NCI-H1436 (cell line): ENCODE results near the gene CARD16.
"Not testable (repeated sequence)": the region's sequence is repeated elsewhere in the genome, so short reads cannot be mapped to it uniquely, and the experiment has no call there.

Experiments
- DNase-seq: peaks from one replicate; lab custom pipeline; 2025; lab: John Stamatoyannopoulos, UW

The CARD16 gene

GRCh38 chr11:105049481-105049880 lies 4.3 kb upstream of the CARD16 start:
- DNase-seq: no peak

DNA sequence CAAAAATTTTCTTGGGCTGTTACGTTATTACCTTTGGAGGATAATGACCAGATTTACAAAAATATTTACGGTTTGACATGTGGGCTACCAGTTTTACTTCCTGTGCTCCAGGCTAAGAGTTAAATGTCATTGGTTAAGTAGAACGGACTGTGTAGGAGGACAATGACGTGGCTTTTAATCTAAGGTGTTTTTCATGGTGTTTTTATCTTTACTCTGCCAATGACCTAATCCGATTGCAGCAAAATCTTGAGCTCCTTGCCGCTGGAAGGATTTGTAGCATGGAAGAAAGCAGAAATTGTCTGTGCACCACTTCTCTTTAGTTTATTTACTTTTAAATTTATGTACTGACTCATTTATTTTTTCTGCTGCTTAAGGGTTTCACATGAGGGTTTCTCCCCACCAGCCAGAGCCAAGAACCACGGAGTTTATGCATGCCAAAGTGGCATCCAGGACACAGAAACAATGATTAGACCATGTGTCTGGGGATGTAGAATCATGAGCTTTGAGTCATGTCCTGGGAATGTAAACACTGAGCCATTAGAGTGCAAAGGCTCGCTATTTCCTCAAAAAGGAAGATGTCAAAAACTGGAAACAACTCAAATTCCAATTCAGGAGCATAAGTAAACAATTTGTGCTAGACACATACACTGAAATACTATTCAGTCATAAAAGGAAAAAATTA lies 1.9 kb upstream of the CARD16 start:
- DNase-seq: no peak

- no peak for DNase-seq
Observed at GRCh38 chr11:105045676-105046296, 651 bp upstream of the CARD16 start.

DNA sequence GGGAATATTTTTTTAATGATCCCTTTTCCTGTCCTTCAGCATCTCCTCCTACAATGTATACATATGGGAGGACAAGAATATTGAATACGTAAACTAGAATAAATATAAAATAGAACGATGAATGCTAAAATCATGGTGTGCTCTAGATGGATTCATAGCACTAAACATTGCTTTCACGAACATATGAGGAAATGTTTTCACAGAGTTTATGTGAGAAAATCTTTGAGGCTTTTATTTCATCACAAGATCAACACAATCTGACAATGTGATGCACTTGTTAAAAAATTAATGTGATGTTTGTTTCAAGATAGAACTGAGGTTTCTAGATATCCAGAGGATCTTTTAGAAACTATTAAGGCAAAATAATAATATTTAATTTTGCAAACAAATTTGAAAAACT lies 3.0 kb downstream of the CARD16 start:
- DNase-seq: no peak

GRCh38 chr11:105040703-105041102 lies 4.4 kb downstream of the CARD16 start:
- DNase-seq: no peak

DNA sequence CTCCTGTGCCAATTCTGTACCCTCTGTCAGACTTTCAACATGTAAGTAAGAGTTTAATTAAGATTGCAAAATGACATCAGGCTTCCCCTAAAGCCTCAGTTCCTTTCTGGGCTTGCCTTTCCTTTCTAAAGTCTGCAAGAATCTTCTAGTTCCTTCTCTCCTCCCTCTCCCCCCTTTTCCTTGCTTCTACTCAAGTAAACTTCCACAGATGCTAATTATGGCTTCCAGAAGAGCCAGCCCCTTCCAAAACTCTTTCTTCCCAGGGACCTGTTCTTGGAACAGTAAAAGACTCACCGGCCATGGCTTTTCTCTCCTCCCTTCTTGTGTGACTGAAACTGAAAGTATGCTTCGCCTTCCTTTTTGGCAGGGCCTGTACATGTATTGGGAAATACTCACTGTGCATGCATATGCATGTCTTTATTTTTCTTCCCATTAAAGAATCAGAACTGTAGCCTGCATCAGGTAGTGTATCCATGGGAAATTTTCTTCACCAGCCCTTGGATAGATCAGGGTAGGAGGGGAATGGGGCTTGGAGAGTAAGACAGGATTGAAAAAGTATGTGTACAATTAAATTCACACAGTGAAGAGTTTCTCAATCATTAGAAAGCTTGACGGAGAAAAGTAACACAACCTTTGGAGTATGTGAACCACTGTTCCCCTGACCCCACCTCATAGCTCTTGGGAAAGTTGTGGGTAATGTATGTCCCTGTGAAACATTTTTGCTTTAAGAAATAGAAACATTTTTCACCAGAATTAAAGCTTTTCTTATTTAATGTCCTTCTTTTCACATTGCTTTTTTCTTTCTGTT lies 10.1 kb downstream of the CARD16 start, which contains the start of gene CASP1:
TSS of gene CASP1 (minus strand) at position 332 of the 808 bp plus-strand sequence. CDS start at position 301, 31 bp downstream.
- DNase-seq: no peak

DNA sequence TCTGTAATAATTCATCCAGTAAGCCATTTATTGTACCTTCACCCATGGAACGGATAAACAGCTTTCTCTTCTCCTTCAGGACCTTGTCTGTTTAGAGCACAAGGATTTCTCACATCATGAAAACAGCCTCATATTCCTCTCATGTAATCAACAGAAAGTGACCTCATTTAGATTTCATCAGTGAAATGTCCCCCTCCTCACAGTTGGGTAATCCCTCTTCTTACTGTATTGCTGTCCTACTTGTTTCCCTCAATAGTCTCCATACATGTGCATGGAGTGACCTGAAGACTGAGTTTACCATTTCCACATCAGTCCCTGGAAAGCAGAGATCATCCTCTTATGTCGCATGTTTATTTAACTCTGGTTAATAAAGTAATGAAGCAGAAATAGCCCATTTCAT lies 10.7 kb downstream of the CARD16 start:
- not testable (repeated sequence) for DNase-seq

- no peak for DNase-seq
Observed at GRCh38 chr11:105033781-105034180, 11.4 kb downstream of the CARD16 start.

DNA sequence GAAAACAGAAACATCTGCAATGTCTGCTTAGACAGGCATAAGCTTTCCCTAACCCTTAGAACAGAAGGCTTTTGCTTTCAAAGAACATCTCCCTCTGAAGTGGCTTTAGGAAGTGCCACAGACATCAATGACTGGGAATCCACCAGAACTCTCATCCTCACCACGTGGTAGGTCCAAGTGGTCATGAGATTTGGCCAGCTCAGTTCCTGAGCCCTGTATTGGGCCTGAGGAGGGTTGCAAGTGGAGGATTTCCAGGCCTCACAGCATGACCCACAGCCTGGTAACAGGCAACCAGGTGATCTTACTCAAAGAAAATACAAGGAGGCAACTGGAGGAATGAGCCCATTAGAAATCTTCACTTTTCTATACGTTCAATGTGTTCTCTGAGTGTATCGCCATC lies 11.8 kb downstream of the CARD16 start:
- no peak for DNase-seq

DNA sequence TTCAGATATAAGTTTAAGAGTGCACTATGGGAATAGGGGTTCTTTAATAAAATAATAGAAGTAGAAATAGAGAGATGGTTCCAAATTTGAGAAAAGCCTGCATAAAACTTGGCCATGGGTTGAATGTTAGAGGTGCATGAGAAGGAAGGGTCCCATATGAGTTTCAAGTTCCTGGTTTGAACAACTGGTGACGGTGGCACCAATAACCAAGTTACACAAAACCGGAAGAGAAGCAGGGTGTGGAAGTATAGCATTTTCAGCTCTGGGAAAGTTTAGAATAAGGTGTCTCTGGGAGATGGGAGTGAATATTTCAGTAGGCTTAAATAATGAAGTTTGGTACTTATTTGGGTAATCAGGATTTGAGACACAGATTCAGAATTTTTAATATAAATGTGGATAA lies 12.6 kb downstream of the CARD16 start:
- no peak for DNase-seq

DNA sequence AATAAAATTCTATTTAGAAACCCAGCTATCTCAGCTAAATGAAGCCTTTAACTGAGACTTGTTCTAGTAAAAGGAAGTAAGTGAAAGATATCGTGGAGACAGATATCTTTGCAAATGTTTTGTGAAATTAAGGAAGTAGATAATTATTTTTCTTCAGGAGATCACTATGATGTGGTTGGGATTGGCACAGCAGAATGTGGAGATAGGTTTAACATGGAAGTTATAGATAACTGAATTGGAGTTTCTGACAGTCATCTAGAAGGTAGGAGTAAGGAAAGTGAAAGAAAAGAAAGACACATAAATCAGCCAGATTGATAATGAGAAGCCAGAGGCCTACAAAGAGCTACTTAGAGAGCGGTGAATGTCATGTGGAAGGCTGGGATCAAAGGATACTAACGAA lies 17.5 kb downstream of the CARD16 start:
- DNase-seq: no peak

- no peak for DNase-seq
Observed at GRCh38 chr11:105024394-105024793, 20.7 kb downstream of the CARD16 start.

DNA sequence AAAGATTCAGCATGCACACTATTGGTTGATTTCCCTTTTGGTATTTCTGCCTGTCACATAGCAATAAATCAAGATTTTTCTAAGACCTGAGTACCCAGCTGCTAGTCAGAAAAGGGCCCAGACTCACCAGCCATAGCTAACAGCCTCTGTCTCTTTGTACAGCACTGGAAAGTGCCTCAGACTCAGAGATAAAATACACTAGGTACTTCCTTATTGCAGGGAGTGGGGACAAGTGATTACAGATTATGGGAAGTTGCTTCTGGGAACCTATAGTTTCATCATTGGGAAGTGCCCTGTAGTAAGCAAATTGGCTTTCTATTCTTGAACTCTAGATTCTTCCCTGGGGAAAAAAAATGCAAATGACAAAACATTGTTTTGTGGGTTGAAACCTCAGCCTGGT lies 22.1 kb downstream of the CARD16 start, which contains the start of gene CASP5:
TSS of gene CASP5 (minus strand) at position 166 of the 400 bp plus-strand sequence. CDS start at position 134, 32 bp downstream.
- no peak for DNase-seq

- no peak for DNase-seq
Observed at GRCh38 chr11:105022527-105022926, 22.6 kb downstream of the CARD16 start.

- no peak for DNase-seq
Observed at GRCh38 chr11:105007463-105007862, 37.7 kb downstream of the CARD16 start.

DNA sequence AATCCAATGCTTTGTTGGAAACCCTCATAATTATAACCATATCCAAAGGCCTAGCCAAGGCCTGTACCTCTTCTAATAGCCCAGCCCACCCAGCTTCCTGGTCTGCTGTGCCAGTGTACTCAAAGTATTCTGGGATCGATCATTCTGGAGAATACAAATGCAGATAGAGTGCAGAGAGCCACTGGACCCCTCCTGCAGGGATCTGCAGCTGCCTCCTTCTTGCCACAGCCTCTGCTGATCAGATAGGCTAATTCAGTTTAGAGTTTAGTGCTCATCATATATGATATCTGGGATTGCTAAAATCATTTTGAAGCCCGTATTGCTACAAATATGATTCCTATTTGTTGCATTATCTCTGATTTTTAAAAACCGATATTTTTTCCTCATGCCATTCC lies 39.7 kb downstream of the CARD16 start:
- DNase-seq: no peak

GRCh38 chr11:105004021-105004420 lies 41.1 kb downstream of the CARD16 start:
- no peak for DNase-seq

DNA sequence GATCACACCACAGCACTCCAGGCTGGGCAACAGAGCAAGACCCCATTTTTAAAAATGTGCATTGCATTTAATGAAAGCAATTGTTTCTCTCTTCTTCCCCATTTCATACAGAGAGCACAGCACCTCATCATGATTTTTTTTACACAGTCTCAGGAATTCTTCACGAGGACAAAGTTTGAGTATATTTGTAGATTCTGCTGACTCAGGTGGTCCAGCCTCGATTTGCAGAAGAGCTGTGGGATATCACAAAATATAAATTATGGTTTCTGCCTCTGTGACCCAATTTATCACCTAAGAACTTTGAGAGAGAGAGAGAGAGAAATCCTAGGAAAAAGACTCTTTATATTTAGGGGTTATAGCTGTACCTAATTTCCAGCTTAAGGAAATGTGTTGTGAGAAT lies 42.0 kb downstream of the CARD16 start:
- DNase-seq: no peak

GRCh38 chr11:105000797-105001196 lies 44.3 kb downstream of the CARD16 start:
- no peak for DNase-seq

DNA sequence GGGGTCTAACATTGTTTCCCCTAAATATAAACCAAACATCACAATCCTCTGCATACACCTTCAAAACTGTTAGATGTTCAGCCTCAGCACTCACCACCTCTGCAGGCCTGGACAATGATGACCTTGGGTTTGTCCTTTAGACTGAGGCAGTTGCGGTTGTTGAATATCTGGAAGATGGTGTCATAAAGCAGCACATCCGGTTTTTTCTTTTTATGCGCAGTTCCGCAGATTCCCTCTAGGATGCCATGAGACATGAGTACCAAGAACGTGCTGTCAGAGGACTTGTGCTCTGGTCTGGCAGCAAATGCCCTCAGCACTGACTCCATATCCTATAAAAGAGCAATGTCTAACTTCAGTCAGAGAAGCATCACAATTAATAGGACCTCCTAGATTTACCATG lies 45.0 kb downstream of the CARD16 start:
- DNase-seq: no peak

DNA sequence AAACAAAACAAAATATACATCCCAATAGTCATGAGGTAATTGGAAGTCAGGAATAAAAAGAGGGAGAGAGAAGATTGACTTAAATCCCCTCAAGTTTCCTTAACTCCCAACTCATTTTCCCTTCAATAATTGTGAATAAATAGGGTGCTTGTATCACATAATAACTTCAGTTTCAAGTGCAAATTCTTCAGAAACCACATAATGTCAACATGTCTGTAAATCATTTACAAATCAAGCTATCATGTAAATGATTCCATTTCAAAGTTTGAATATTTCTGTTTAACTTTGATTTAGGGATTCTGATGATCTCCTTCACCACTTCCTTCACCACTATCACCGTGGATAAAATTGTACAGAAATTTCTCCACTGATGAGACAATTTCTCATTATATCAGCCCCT lies 45.4 kb downstream of the CARD16 start:
- no peak for DNase-seq

DNA sequence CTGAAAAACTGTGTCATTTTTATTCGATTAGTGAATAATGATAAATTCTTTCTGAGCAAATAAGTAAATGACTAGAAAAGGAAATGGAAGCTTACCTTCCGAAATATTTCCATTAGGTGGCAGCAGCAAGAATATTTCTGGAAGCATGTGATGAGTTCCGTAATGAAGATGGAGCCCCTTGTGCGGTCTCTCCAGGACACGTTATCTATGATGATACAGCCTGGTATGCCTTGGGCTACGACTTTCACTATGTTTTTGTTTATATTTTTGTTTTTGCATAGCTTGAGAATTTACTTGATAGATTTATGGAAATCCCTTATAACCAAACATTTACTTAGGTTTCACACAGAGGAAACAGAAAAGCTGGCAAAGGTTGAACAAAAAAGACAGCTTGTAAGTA lies 47.8 kb downstream of the CARD16 start:
- no peak for DNase-seq

DNA sequence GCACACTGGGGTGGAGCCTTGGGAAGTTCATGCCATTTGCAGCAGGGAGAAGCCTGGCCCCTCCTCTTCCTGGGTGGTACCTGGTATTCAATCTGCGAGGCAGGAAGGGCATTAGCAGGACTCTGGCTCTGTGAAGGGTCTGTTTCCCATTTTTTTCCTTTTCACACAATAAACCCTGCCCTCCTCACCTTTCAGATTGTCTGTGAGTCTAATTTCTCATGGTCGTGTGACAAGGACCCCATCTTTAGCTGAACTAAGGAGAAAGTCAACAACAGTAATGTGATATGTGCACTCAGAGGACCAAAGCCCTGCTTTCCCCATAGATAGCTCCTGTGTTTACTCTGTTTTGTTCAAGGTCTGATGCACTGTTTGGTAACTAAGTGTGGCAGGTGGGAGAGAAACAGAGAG lies 50.1 kb downstream of the CARD16 start:
- DNase-seq: peak; percentile 42
